MCF 10A (cell line): ENCODE results near the gene TIMD4. TPM values are rescaled to one million over a fixed set of nuclear protein-coding genes. Genes with fewer than 3 reads are reported as not detected.

ENCODE experiments used
- Bru-seq: library from RNA; stranded (reverse); fragments of 400-500 nt; gene quantifications from one replicate; lab custom pipeline; 2021; lab: Mats Ljungman, UMichigan
- BruChase-seq, 2 experiments: library from RNA; stranded (reverse); fragments of 400-500 nt; gene quantifications; one replicate each; lab custom pipeline; 2021; lab: Mats Ljungman, UMichigan
- BruUV-seq: library from RNA; stranded (reverse); fragments of 400-500 nt; replicated peaks from 2 replicates; lab custom pipeline; 2021; lab: Mats Ljungman, UMichigan
- CTCF ChIA-PET: fragments of 300-600 bp; sonication (Branson Sonifier 250); formaldehyde crosslinking; extraction: SDS; loops from one replicate; lab custom pipeline; 2021; ENCODE audit warnings: antibody characterized with exemption, inconsistent platforms; lab: Yijun Ruan, JAX
- POLR2A ChIA-PET: fragments of 300-600, 350-650 bp; sonication (Branson Sonifier 250); formaldehyde crosslinking; extraction: SDS; loops from one replicate; lab custom pipeline; 2020; ENCODE audit warnings: antibody characterized with exemption, inconsistent platforms; lab: Yijun Ruan, JAX
- DNase-seq: peaks from one replicate; pipeline ENCODE4 v3.0.0-alpha.2; 2018; ENCODE audit not compliant: unreplicated experiment
- H3K27ac Mint-ChIP-seq: one replicate; pipeline ENCODE4 v1.8.0; 2022; ENCODE audit warnings: mild to moderate bottlenecking, low read depth, mixed read lengths; ENCODE audit not compliant: unreplicated experiment
- H3K27me3 Mint-ChIP-seq: one replicate; pipeline ENCODE4 v1.8.0; 2022; ENCODE audit warnings: mixed read lengths; ENCODE audit not compliant: insufficient read depth, unreplicated experiment
- H3K36me3 Mint-ChIP-seq: one replicate; pipeline ENCODE4 v1.8.0; 2022; ENCODE audit warnings: mild to moderate bottlenecking, moderate library complexity, mixed read lengths; ENCODE audit not compliant: insufficient read depth, unreplicated experiment
- H3K4me1 Mint-ChIP-seq: one replicate; pipeline ENCODE4 v1.8.0; 2022; ENCODE audit warnings: mixed read lengths; ENCODE audit not compliant: insufficient read depth, unreplicated experiment
- H3K4me3 Mint-ChIP-seq: one replicate; pipeline ENCODE4 v1.8.0; 2022; ENCODE audit warnings: mild to moderate bottlenecking, moderate library complexity, mixed read lengths; ENCODE audit not compliant: unreplicated experiment
- H3K9me3 Mint-ChIP-seq: one replicate; pipeline ENCODE4 v1.8.0; 2022; ENCODE audit warnings: mixed read lengths; ENCODE audit not compliant: unreplicated experiment
- intact Hi-C: fragments of 100-400 bp; cut with micrococcal nuclease; formaldehyde crosslinking; loops from 2 replicates; pipeline ENCODE4 v1.14.1; 2022
- long read RNA-seq: library from polyadenylated mRNA; stranded (forward); transcript quantifications from one replicate; pipeline ENCODE4 v2.0.0, GENCODE V29; 2022
- total RNA-seq: library from RNA; stranded (reverse); gene quantifications from 2 replicates; pipeline ENCODE4 v1.2.3, GENCODE V29; 2022
- TF ChIP-seq, protein P1 (sequence below): fragments of 200-600 bp; IDR thresholded peaks from one replicate; pipeline ENCODE4 v1.8.0; 2022; ENCODE audit warnings: antibody characterized with exemption, mild to moderate bottlenecking; ENCODE audit not compliant: unreplicated experiment

Gene TIMD4
- total RNA-seq: not detected in 2 replicates
- percentile 7 among the genes with signal in this experiment for Bru-seq, nascent RNA
- BruChase-seq, experiment 1, labeled RNA remaining after a 6-hour chase: percentile 23 among the genes with signal in this experiment
- BruChase-seq, experiment 2, labeled RNA remaining after a 2-hour chase: not detected
- long read RNA-seq: 0 reads

GRCh38 chr5:156963125-156963524 lies at the start of gene TIMD4:
Gene TIMD4, minus strand, starts transcription at chr5:156963226. Its CDS starts 28 bp downstream, at chr5:156963198.
- H3K9me3 Mint-ChIP-seq: no peaks in the 10 kb centered on the region
- no peaks in the 10 kb centered on the region for H3K36me3 Mint-ChIP-seq
- intact Hi-C loops: no loop called here
- ChIA-PET POLR2A (no interaction called here), CTCF (interaction anchor here (1.2 kb wide), 1 partner anchor 9 kb away, joined by 4 read pairs; no protein-coding TSS in a partner anchor)
- H3K27ac Mint-ChIP-seq: no peak within 1 kb of the TSS
- no TSS peak for BruUV-seq
- TF ChIP-seq, protein P1, sequence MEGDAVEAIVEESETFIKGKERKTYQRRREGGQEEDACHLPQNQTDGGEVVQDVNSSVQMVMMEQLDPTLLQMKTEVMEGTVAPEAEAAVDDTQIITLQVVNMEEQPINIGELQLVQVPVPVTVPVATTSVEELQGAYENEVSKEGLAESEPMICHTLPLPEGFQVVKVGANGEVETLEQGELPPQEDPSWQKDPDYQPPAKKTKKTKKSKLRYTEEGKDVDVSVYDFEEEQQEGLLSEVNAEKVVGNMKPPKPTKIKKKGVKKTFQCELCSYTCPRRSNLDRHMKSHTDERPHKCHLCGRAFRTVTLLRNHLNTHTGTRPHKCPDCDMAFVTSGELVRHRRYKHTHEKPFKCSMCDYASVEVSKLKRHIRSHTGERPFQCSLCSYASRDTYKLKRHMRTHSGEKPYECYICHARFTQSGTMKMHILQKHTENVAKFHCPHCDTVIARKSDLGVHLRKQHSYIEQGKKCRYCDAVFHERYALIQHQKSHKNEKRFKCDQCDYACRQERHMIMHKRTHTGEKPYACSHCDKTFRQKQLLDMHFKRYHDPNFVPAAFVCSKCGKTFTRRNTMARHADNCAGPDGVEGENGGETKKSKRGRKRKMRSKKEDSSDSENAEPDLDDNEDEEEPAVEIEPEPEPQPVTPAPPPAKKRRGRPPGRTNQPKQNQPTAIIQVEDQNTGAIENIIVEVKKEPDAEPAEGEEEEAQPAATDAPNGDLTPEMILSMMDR: no peak
- peaks cover 11% of the 10 kb centered on the region for H3K27me3 Mint-ChIP-seq
- H3K4me1 Mint-ChIP-seq: peaks cover 3% of the 10 kb centered on the region
- no peak within 1 kb of the TSS for H3K4me3 Mint-ChIP-seq
- DNase-seq: no peak

- Mint-ChIP-seq H3K36me3 (no peaks in the 10 kb centered on the region), H3K9me3 (no peaks in the 10 kb centered on the region), H3K27me3 (no peaks in the 10 kb centered on the region), H3K27ac (no peak overlapping the region), H3K4me3 (no peak overlapping the region), H3K4me1 (no peaks in the 10 kb centered on the region)
- POLR2A ChIA-PET: no interaction called here
- intact Hi-C loops: no loop called here
- CTCF ChIA-PET: no interaction called here
- no peak for DNase-seq
- no TSS peak for BruUV-seq
- TF ChIP-seq, protein P1: no peak
Observed at GRCh38 chr5:157006262-157006661, 43.2 kb upstream of the TIMD4 start.

- intact Hi-C loops: no loop called here
- H3K4me1 Mint-ChIP-seq: no peaks in the 10 kb centered on the region
- no peaks in the 10 kb centered on the region for H3K27me3 Mint-ChIP-seq
- no peak for DNase-seq
- TF ChIP-seq, protein P1: no peak
- no peaks in the 10 kb centered on the region for H3K36me3 Mint-ChIP-seq
- no peaks in the 10 kb centered on the region for H3K9me3 Mint-ChIP-seq
- H3K4me3 Mint-ChIP-seq: no peak overlapping the region
- ChIA-PET CTCF (no interaction called here), POLR2A (no interaction called here)
- no peak overlapping the region for H3K27ac Mint-ChIP-seq
- BruUV-seq: no TSS peak
Observed at GRCh38 chr5:157004893-157005551, 42.0 kb upstream of the TIMD4 start.

DNA sequence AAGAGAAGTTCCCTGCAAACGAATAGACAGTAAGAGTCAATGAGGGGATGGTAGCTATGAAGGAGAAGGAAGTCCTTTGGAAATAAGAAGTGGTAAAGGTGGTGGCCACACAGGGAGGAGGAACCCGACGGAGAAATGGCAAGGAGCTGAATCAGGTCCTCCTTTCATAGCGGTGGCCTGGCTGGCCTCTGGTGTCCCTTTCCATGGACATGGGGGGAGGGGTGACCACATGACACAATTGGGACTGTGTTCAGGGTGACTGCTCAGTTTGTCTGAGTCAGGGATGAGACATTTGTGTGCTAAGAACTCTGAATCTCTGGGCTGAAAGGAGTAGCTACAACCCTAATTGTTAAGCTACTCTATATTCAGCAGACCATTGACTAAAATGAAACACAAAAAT lies 28.7 kb upstream of the TIMD4 start:
- POLR2A ChIA-PET: no interaction called here
- H3K9me3 Mint-ChIP-seq: peaks cover 8% of the 10 kb centered on the region
- CTCF ChIA-PET: interaction anchor here (0.6 kb wide), 1 partner anchor 9 kb away, joined by 3 read pairs; no protein-coding TSS in a partner anchor
- no TSS peak for BruUV-seq
- intact Hi-C loops: no loop called here
- TF ChIP-seq, protein P1: no peak
- H3K36me3 Mint-ChIP-seq: no peaks in the 10 kb centered on the region
- no peak overlapping the region for H3K27ac Mint-ChIP-seq
- no peak overlapping the region for H3K4me3 Mint-ChIP-seq
- H3K27me3 Mint-ChIP-seq: peaks cover 31% of the 10 kb centered on the region
- no peak for DNase-seq
- H3K4me1 Mint-ChIP-seq: no peaks in the 10 kb centered on the region
